ENCODE results near the gene ALG1L2. TPM values are rescaled to one million over a fixed set of nuclear protein-coding genes. Genes with fewer than 3 reads are reported as not detected.
"Not testable (repeated sequence)": the region's sequence is repeated elsewhere in the genome, so short reads cannot be mapped to it uniquely, and the experiment has no call there.

ALG1L2 gene
- total and polyA plus RNA-seq, 7 donors: 0.20 TPM; not detected in 6

GRCh38 chr3:130136337-130136736, 54.7 kb downstream of the ALG1L2 start:
- H3K36me3 ChIP-seq; H3K4me3 ChIP-seq; intact Hi-C loops (cut with DNase I); H3K4me1 ChIP-seq; H3K9me3 ChIP-seq; H3K27me3 ChIP-seq; DNase-seq; H3K27ac ChIP-seq: not testable (repeated sequence)
- WGBS, 2 donors: 81 to 82% methylated on average over 7 of the region's 7 CpGs

DNA sequence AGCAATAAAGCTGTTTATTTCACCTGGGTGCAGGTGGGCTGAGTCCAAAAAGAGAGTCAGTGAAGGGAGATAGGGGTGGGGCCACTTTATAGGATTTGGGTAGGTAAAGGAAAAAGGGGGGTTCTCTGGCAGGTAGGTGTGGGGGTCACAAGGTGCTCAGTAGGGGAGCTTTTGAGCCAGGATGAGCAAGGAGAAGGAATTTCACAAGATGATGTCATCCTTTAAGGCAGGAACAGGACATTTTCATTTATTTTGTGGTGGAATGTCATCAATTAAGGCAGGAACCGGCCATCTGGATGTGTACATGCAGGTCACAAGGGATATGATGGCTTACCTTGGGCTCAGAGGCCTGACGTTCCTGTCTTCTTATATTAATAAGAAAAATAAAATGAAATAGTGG, 56.1 kb downstream of the ALG1L2 start:
- H3K36me3 ChIP-seq; H3K9me3 ChIP-seq; H3K27ac ChIP-seq; H3K27me3 ChIP-seq; DNase-seq; intact Hi-C loops (cut with DNase I); H3K4me1 ChIP-seq; H3K4me3 ChIP-seq: not testable (repeated sequence)
- 78 to 82% methylated on average over 2 of the region's 2 CpGs for WGBS, 2 donors

- WGBS, 2 donors: 84 to 87% methylated on average over 6 of the region's 8 CpGs
- H3K9me3 ChIP-seq; H3K4me3 ChIP-seq; intact Hi-C loops (cut with DNase I); DNase-seq; H3K27me3 ChIP-seq; H3K4me1 ChIP-seq; H3K27ac ChIP-seq; H3K36me3 ChIP-seq: not testable (repeated sequence)
Measured at GRCh38 chr3:130138992-130139391, 57.4 kb downstream of the ALG1L2 start.

DNA sequence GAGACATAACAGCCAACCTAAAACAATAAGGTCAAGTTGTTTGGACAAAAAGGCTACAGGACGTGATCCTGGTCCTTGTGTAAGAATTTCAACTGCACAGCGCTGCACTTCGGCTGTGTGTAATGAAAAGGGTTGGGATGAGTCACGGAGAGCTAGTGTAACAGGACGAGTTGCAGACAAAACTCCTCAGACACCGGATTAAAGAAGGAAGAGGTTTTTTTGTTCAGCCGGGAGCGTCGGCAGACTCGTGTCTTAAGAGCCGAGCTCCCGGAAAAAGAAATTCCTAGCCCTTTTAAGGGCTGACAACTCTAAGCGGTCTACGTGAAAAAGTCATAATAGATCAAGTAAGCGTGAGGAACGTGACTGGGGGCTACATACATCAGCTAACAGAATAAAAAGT, 59.1 kb downstream of the ALG1L2 start:
- 69 to 85% methylated on average over 16 of the region's 16 CpGs for WGBS, 2 donors
- H3K9me3 ChIP-seq; H3K36me3 ChIP-seq; DNase-seq; H3K4me1 ChIP-seq; H3K27me3 ChIP-seq; intact Hi-C loops (cut with DNase I): not testable (repeated sequence)
- Histone ChIP-seq H3K4me3 (peak overlapping the region in 1 of 4 donors; percentile 8), H3K27ac (peak overlapping the region in 3 of 4 donors; percentile 27 to 66 (median 60))

DNA sequence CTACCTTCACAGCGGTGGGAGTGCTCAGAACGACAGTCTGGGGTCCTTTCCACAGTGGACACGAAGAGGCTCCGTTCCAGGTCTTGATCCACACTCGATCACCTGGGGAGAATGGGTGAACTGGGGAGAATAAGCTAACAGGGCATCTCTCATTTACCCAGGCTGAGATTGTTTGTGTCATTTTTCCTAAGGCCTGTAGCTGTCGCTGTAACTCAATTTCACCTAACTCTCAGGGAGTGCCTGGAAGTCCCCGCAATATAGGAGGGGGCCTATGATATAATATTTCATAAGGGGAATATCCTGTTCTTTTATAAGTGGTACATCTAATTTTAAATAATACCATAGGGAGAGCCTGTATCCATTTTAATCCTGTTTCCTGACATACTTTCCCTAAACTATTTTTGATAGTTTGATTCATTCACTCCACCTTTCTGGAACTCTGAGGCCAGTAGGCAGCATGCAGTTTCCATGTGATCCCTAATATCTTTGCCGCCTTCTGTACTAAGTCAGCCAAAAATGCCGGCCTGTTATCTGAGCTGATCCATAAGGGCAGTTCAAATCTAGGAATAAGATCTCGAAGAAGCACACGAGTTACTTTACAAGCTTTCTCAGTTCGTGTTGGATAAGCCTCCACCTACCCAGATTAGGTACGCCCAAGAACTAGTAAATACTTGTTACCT, 62.2 kb downstream of the ALG1L2 start:
- H3K4me3 ChIP-seq; H3K9me3 ChIP-seq; H3K4me1 ChIP-seq; H3K27me3 ChIP-seq; H3K27ac ChIP-seq; DNase-seq; H3K36me3 ChIP-seq; intact Hi-C loops (cut with DNase I): not testable (repeated sequence)
- 37 to 70% methylated on average over 13 of the region's 13 CpGs for WGBS, 2 donors

- H3K9me3 ChIP-seq; intact Hi-C loops (cut with DNase I); H3K4me1 ChIP-seq; H3K27ac ChIP-seq; DNase-seq; H3K36me3 ChIP-seq; H3K4me3 ChIP-seq; H3K27me3 ChIP-seq: not testable (repeated sequence)
- WGBS, 2 donors: 20 to 76% methylated on average over 9 of the region's 9 CpGs
Measured at GRCh38 chr3:130144328-130144650, 62.7 kb downstream of the ALG1L2 start.

DNA sequence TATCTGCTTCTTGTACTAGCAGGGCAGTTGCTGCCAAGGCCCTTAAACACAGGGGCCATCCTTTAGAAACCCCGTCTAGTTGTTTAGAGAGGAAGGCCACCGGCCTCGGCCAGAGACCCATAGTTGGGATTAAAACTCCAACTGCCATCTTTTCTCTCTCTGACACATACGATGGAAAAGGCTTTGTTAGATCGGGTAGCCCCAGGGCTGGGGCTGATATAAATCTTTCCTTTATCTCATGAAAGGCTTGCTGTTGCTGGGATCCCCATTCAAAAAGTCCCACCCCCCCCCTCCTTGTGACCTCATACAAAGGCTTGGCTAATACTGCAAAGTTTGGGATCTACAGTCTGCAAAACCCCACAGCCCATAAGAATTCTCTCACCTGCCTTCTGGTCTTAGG, 63.8 kb downstream of the ALG1L2 start:
- H3K27ac ChIP-seq; intact Hi-C loops (cut with DNase I); H3K4me3 ChIP-seq; H3K4me1 ChIP-seq; DNase-seq; H3K27me3 ChIP-seq; H3K36me3 ChIP-seq; H3K9me3 ChIP-seq: not testable (repeated sequence)
- WGBS, 2 donors: 85 to 90% methylated on average over 5 of the region's 5 CpGs

DNA sequence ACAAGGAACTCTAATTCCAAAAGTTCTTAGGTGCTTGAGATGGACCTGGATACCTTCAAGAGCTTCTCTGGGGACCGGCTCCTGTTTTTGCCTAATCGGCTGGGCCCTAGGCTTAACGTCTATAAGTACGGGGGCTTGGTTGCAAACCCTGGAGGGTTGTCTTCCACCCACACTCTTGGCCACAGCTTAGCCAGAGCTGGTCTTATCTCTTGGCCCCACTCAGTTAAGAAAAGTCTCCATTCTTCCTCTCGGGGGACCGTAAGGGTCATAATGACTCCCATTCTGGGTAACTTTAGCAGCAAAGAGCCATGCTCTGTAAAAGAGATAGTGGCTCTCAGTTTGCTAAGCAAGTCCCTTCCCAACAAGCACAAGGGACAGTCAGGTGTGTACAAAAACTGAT, 64.8 kb downstream of the ALG1L2 start:
- H3K9me3 ChIP-seq; H3K4me3 ChIP-seq; H3K27me3 ChIP-seq; H3K4me1 ChIP-seq; H3K27ac ChIP-seq; DNase-seq; intact Hi-C loops (cut with DNase I); H3K36me3 ChIP-seq: not testable (repeated sequence)
- WGBS, 2 donors: 88 to 96% methylated on average over 6 of the region's 6 CpGs

Other genes starting within 250 kb of the ALG1L2 start
- 10 to 100 TPM; 27.6 to 35.2 (median 29.8) TPM for gene TMCC1, start 188.1 kb upstream of the ALG1L2 start, total RNA-seq
- gene TMCC1, start 188.1 kb upstream of the ALG1L2 start, polyA plus RNA-seq: 10 to 100 TPM; 10.3 to 19.2 (median 16.0) TPM
- not detected for gene TRH, start 107.1 kb upstream of the ALG1L2 start, total RNA-seq
- under 1 TPM in 1 of 3 donors, not detected in 2; 0.03 TPM for gene TRH, start 107.1 kb upstream of the ALG1L2 start, polyA plus RNA-seq

All from sigmoid colon (tissue), 7 donors.